NT2/D1 (cell line): Measurements from ENCODE around the gene PAWR.
"Not testable (repeated sequence)": the region's sequence is repeated elsewhere in the genome, so short reads cannot be mapped to it uniquely, and the experiment has no call there.

Experiments used
- DNase-seq: peaks from one replicate; pipeline ENCODE4 v3.0.0-alpha.2; 2011; ENCODE audit warnings: low read depth, low spot score
- H3K27me3 ChIP-seq: 2 replicates; pipeline ENCODE4 v1.6.0; 2011; ENCODE audit warnings: mild to moderate bottlenecking; ENCODE audit not compliant: insufficient read length, insufficient read depth
- H3K36me3 ChIP-seq: 2 replicates; pipeline ENCODE4 v1.6.1; 2011; ENCODE audit warnings: mild to moderate bottlenecking, low read length, mixed read lengths; ENCODE audit not compliant: insufficient read depth, insufficient read length
- H3K4me1 ChIP-seq: 2 replicates; pipeline ENCODE4 v1.5.1; 2011; ENCODE audit not compliant: insufficient read depth, insufficient read length
- H3K4me3 ChIP-seq: 2 replicates; pipeline ENCODE4 v1.5.1; 2011; ENCODE audit warnings: low read depth; ENCODE audit not compliant: insufficient read length
- H3K9ac ChIP-seq: 2 replicates; pipeline ENCODE4 v1.6.0; 2011; ENCODE audit warnings: low read depth; ENCODE audit not compliant: insufficient read length
- H3K9me3 ChIP-seq: 2 replicates; pipeline ENCODE4 v1.5.1; 2011; ENCODE audit warnings: mild to moderate bottlenecking, low read length; ENCODE audit not compliant: insufficient read depth
- SUZ12 ChIP-seq: IDR thresholded peaks from 2 replicates; pipeline ENCODE4 v1.6.1; 2011; ENCODE audit not compliant: insufficient read length, insufficient read depth; ENCODE audit errors: extremely low read depth
- YY1 ChIP-seq: IDR thresholded peaks from 2 replicates; pipeline ENCODE4 v1.6.1; 2011; ENCODE audit not compliant: insufficient read length, insufficient read depth
- ZNF274 ChIP-seq: IDR thresholded peaks from 2 replicates; pipeline ENCODE4 v1.6.1; 2011; ENCODE audit warnings: mild to moderate bottlenecking, low read depth, low read length

Gene PAWR

DNA sequence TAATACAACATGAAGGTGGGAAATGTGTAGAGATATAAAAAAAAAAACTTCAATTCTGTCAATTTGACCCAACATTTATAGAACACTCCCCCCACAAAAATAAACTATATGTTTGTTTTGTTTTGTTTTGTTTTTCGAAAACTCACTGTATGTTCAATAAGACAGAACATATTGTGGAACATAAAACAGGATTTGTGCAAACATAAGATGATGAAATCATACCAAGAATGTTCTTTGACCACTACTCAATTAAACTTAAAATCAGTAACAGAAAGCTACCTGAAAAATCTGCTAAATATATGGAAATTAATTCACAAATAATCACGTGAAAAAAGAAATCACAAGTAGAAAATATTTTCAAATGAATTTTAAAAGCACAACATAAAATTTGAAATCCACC, 61.2 kb downstream of the PAWR start:
- TF ChIP-seq ZNF274: no peak
- TF ChIP-seq YY1: no peak
- TF ChIP-seq SUZ12: no peak
- no peak overlapping the region for H3K4me3 ChIP-seq
- no peaks in the 10 kb centered on the region for H3K9me3 ChIP-seq
- no peak for DNase-seq
- no peaks in the 10 kb centered on the region for H3K27me3 ChIP-seq
- H3K9ac ChIP-seq: no peak overlapping the region
- H3K4me1 ChIP-seq: no peaks in the 10 kb centered on the region
- no peaks in the 10 kb centered on the region for H3K36me3 ChIP-seq

DNA sequence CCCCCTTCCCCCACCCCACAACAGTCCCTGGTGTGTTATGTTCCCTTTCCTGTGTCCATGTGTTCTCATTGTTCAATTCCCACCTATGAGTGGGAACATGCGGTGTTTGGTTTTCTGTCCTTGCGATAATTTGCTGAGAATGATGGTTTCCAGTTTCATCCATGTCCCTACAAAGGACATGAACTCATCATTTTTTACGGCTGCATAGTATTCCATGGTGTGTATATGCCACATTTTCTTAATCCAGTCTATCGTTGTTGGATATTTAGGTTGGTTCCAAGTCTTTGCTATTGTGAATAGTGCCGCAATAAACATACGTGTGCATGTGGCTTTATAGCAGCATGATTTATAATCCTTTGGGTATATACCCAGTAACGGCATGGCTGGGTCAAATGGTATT, 64.0 kb downstream of the PAWR start:
- not testable (repeated sequence) for DNase-seq, H3K4me3 ChIP-seq, H3K4me1 ChIP-seq, H3K9me3 ChIP-seq, H3K27me3 ChIP-seq, H3K9ac ChIP-seq, H3K36me3 ChIP-seq

DNA sequence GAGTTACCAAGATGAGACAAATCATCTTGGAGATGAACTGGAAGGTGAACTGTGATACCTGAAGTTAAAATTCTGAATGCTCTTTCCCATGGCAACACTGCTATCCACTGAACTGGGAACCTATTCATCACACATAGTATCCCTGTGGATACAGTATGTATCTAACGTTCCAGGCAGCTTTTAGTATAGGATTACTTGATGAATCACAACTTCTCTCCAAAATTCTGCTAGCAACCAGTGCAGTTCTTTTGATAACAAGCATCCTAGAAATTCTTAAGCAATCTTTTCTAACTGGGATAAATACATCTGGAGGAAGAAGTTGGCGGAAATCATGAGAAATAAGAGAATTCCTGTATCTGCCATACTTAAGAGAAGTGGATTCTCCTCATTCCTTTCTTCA, 66.4 kb downstream of the PAWR start:
- DNase-seq: no peak
- H3K4me3 ChIP-seq: no peak overlapping the region
- H3K9ac ChIP-seq: no peak overlapping the region
- peaks cover 19% of the 10 kb centered on the region for H3K36me3 ChIP-seq
- no peaks in the 10 kb centered on the region for H3K27me3 ChIP-seq
- no peaks in the 10 kb centered on the region for H3K4me1 ChIP-seq
- no peaks in the 10 kb centered on the region for H3K9me3 ChIP-seq
- TF ChIP-seq YY1: no peak
- no peak for TF ChIP-seq ZNF274
- no peak for TF ChIP-seq SUZ12

DNA sequence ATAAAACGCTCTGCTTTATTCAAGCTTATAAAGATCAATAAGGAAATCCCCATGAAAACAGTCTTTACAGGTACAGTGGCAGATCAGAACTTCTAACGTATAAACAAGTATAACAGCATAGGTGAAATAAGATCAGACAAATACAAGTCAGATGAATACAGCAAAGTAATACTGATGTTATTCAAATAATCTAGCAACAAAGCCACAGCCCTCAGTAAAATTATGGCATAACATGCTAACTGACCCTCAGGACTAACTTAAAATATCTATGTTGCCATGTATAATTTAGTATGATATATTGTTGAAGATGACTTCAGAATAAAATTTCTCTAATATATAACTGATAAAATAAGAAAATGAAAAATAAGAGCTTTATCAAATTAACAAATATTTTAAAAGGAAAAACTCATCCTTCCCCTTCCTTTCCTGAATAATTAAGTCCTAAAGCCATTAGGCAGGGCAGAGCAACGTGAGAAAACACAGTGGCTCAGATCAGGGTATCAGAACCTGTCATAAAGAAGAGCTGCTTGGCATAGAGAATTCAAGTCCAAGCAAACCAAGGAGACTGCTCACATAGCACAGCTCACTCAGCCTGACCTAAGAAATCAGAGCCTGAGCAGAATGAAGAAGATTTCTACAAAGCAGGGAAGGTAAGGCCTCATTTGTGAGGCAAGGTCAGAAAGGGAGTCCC, 70.7 kb downstream of the PAWR start:
- TF ChIP-seq YY1: no peak
- TF ChIP-seq SUZ12: no peak
- no peak for TF ChIP-seq ZNF274
- DNase-seq: no peak
- peaks cover 31% of the 10 kb centered on the region for H3K36me3 ChIP-seq
- H3K27me3 ChIP-seq: no peaks in the 10 kb centered on the region
- H3K4me1 ChIP-seq: no peaks in the 10 kb centered on the region
- no peak overlapping the region for H3K4me3 ChIP-seq
- no peaks in the 10 kb centered on the region for H3K9me3 ChIP-seq
- no peak overlapping the region for H3K9ac ChIP-seq

DNA sequence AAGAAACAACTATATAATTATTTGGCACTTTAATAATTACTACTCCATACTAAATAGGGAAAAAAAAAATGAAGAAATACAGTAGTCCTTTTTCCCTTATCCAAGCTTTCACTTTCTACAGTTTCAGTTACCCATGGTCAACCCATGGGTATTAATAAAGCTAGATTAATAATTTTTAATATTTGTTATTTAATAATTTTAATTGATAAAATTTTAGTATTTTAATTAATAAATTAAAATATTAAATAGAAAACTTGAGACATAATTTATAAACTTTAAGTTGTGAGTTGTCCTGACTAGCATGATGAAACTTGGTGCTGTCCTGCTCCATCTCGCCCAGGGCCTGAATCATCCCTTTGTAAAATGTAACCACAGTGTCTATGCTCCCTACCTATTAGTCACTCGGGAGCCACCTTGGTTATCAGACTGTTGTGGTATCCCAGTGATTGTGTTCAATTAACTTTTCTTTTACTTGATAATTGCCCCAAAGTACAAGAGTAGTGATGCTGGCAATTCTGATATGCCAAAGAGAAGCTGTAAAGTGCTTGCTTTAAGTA, 71.8 kb downstream of the PAWR start:
- Histone ChIP-seq H3K4me3 (no peak overlapping the region), H3K36me3 (peaks cover 31% of the 10 kb centered on the region), H3K27me3 (no peaks in the 10 kb centered on the region), H3K4me1 (no peaks in the 10 kb centered on the region), H3K9ac (no peak overlapping the region), H3K9me3 (no peaks in the 10 kb centered on the region)
- TF ChIP-seq ZNF274: no peak
- TF ChIP-seq SUZ12: no peak
- no peak for TF ChIP-seq YY1
- no peak for DNase-seq

DNA sequence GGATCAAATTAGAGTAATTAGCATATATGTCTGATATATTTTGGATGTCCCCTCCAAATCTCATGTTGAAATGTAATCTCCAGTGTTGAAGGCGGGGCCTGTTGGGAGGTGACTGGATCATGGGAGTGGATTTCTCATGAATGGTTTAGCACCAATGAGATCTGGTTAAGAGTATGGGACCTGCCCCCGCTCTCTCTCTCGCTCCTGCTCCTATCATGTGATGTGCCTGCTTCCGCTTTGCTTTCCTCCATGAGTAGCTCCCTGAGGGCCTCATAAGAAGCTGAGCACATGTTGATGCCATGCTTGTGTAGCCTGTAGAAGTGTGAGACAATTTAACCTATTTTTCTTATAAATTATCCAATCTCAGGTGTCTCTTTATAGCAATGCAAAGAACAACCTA, 73.1 kb downstream of the PAWR start:
- TF ChIP-seq ZNF274 (no peak), YY1 (no peak), SUZ12 (no peak)
- H3K9ac ChIP-seq: no peak overlapping the region
- H3K4me3 ChIP-seq: no peak overlapping the region
- no peaks in the 10 kb centered on the region for H3K9me3 ChIP-seq
- DNase-seq: no peak
- H3K4me1 ChIP-seq: no peaks in the 10 kb centered on the region
- H3K27me3 ChIP-seq: no peaks in the 10 kb centered on the region
- peaks cover 39% of the 10 kb centered on the region for H3K36me3 ChIP-seq

DNA sequence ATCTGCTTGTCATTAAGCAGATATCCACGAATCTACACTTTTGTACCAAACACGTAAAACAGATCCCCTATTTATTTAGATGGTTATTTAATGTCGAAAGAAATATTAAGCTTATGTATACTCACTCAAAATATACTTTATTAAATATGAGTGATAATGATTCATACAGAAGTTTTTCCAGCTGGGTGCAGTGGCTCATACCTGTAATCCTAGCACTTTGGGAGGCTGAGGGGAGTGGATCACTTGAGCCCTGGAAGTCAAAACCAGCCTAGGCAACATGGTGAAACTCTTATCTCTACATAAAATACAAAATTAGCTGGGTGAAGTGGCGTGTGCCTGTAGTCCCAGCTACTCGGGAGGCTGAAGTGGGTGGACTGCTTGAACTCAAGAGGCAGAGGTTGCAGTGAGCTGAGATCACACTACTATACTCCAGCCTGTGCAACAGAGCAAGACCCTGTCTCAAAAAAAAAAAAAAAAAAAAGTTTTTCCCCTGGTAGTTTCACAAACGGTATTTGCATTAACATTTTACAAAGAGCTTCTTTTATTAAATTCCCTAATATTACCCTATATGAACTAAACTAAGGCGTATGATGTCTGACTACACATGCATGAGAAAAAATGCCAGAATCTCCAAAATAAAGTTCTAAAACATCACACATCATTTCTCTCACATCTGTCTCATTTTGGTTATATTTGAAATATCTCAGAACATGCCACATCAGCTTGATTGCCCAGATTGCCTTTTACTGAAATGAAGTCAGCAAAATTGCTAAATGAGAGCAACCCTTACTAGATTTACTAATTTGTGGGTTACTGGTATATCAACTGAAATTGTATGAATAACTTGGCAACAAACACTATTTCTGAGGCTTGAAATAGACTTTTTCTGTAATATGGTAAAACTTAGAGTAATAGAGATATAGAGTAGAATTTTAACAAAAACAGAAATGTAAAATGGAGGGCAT, 74.9 kb downstream of the PAWR start:
- no peak for DNase-seq
- no peaks in the 10 kb centered on the region for H3K9me3 ChIP-seq
- H3K36me3 ChIP-seq: peaks cover 39% of the 10 kb centered on the region
- H3K27me3 ChIP-seq: no peaks in the 10 kb centered on the region
- TF ChIP-seq YY1: no peak
- TF ChIP-seq SUZ12: no peak
- no peak for TF ChIP-seq ZNF274
- no peak overlapping the region for H3K9ac ChIP-seq
- no peak overlapping the region for H3K4me3 ChIP-seq
- no peaks in the 10 kb centered on the region for H3K4me1 ChIP-seq
